Right atrium auricular region (tissue), 2 donors: ENCODE data around the gene HPSE2. TPM values are rescaled to one million over a fixed set of nuclear protein-coding genes. Genes with fewer than 3 reads are reported as not detected.

Experiments
- DNase-seq: peaks from one replicate; pipeline ENCODE4 v3.0.0-alpha.2; 2019; ENCODE audit warnings: low spot score
- H3K27ac ChIP-seq, 2 donors: fragments of 200-600 bp; sonication (generic); 1 replicate in 1 of 2; 2 replicates in 1 of 2; pipeline ENCODE4 v1.5.1; 2016 to 2019
- H3K27me3 ChIP-seq, 2 donors: fragments of 200-600 bp; sonication (generic); one replicate each; pipeline versions ENCODE4 v1.5.1 to v1.6.0; 2017 to 2019
- H3K36me3 ChIP-seq: fragments of 200-600 bp; sonication (generic); one replicate; pipeline ENCODE4 v1.5.1; 2016
- H3K4me1 ChIP-seq, 2 donors: fragments of 200-600 bp; sonication (generic); one replicate each; pipeline versions ENCODE4 v1.5.1 to v1.6.0; 2017 to 2019
- H3K4me3 ChIP-seq, 2 donors: fragments of 200-600 bp; sonication (generic); 1 replicate in 1 of 2; 2 replicates in 1 of 2; pipeline ENCODE4 v1.5.1; 2017 to 2019; ENCODE audit warnings: mild to moderate bottlenecking in 1 of 2, moderate library complexity in 1 of 2
- H3K9me3 ChIP-seq, 2 donors: fragments of 200-600 bp; sonication (generic); one replicate each; pipeline ENCODE4 v1.5.1; 2019
- CTCF ChIP-seq, 2 donors: fragments of 200-600 bp; sonication (generic); IDR thresholded peaks; one replicate each; pipeline ENCODE4 v1.5.1; 2019; ENCODE audit warnings: antibody characterized with exemption in 2 of 2
- total RNA-seq, 2 donors: library from RNA; depleted of rRNA; stranded (reverse); fragments of >200 nt; gene quantifications; one replicate each; pipeline ENCODE4 v1.1.0, GENCODE V29; 2016

HPSE2 gene
- total RNA-seq, 2 donors from 2014 or later, result not detected

GRCh38 chr10:98438715-98439114, 796.9 kb downstream of the HPSE2 start:
- Histone ChIP-seq H3K4me3 (no peak overlapping the region), H3K9me3 (no peaks in the 10 kb centered on the region), H3K36me3 (peaks cover 54% of the 10 kb centered on the region), H3K4me1 (no peaks in the 10 kb centered on the region), H3K27me3 (no peaks in the 10 kb centered on the region), H3K27ac (no peak overlapping the region)
- TF ChIP-seq CTCF (IDR thresholded peaks at IDR 0.05), result no peak
- no peak for DNase-seq

GRCh38 chr10:98436704-98437103, 798.9 kb downstream of the HPSE2 start:
- H3K9me3 ChIP-seq, result peaks cover 0 to 7% of the 10 kb centered on the region in 2 donors
- no peaks in the 10 kb centered on the region for H3K4me1 ChIP-seq
- H3K27ac ChIP-seq, result peak overlapping the region in 1 of 2 donors; percentile 40
- H3K4me3 ChIP-seq, result no peak overlapping the region
- H3K36me3 ChIP-seq, result peaks cover 56% of the 10 kb centered on the region
- DNase-seq, result no peak
- H3K27me3 ChIP-seq, result no peaks in the 10 kb centered on the region
- TF ChIP-seq CTCF (IDR thresholded peaks at IDR 0.05), result no peak

GRCh38 chr10:98435178-98435577, 800.5 kb downstream of the HPSE2 start:
- no peak for DNase-seq
- no peak overlapping the region for H3K4me3 ChIP-seq
- peaks cover 0 to 7% of the 10 kb centered on the region in 2 donors for H3K9me3 ChIP-seq
- no peak overlapping the region for H3K27ac ChIP-seq
- peaks cover 66% of the 10 kb centered on the region for H3K36me3 ChIP-seq
- no peaks in the 10 kb centered on the region for H3K27me3 ChIP-seq
- TF ChIP-seq CTCF (IDR thresholded peaks at IDR 0.05), result no peak
- H3K4me1 ChIP-seq, result peaks cover 0 to 5% of the 10 kb centered on the region in 2 donors

GRCh38 chr10:98433881-98434732, 801.5 kb downstream of the HPSE2 start:
- DNase-seq, result no peak
- Histone ChIP-seq H3K4me3 (no peak overlapping the region), H3K9me3 (peaks cover 0 to 7% of the 10 kb centered on the region in 2 donors), H3K36me3 (peaks cover 70% of the 10 kb centered on the region), H3K4me1 (peaks cover 0 to 5% of the 10 kb centered on the region in 2 donors), H3K27me3 (no peaks in the 10 kb centered on the region), H3K27ac (no peak overlapping the region)
- no peak for TF ChIP-seq CTCF (IDR thresholded peaks at IDR 0.05)

- peaks cover 64% of the 10 kb centered on the region for H3K36me3 ChIP-seq
- H3K27me3 ChIP-seq, result no peaks in the 10 kb centered on the region
- H3K4me3 ChIP-seq, result no peak overlapping the region
- peaks cover 0 to 5% of the 10 kb centered on the region in 2 donors for H3K4me1 ChIP-seq
- no peak overlapping the region for H3K27ac ChIP-seq
- no peak for DNase-seq
- TF ChIP-seq CTCF (IDR thresholded peaks at IDR 0.05), result no peak
- peaks cover 0 to 7% of the 10 kb centered on the region in 2 donors for H3K9me3 ChIP-seq
Observed at GRCh38 chr10:98433371-98433770, 802.3 kb downstream of the HPSE2 start.
